Trophoblast cell (in vitro differentiated cells and primary cell): ENCODE measurements around the gene CHMP4A.

Experiments
- DNase-seq, 2 donors: peaks; one replicate each; pipeline ENCODE4 v3.0.0-alpha.2; 2016
- H2AFZ ChIP-seq: 2 replicates; pipeline ENCODE4 v1.6.1; 2013; ENCODE audit warnings: low read length, moderate library complexity, mild to moderate bottlenecking; ENCODE audit not compliant: insufficient read depth, poor library complexity
- H2AK5ac ChIP-seq: 2 replicates; pipeline ENCODE4 v1.6.1; 2013; ENCODE audit warnings: mild to moderate bottlenecking, low read length
- H2BK120ac ChIP-seq: 2 replicates; pipeline ENCODE4 v1.6.1; 2013; ENCODE audit warnings: low read length, mild to moderate bottlenecking, moderate library complexity; ENCODE audit not compliant: insufficient read depth, poor library complexity
- H2BK12ac ChIP-seq: 2 replicates; pipeline ENCODE4 v1.6.1; 2013; ENCODE audit warnings: mild to moderate bottlenecking, low read length, moderate library complexity
- H2BK5ac ChIP-seq: 2 replicates; pipeline ENCODE4 v1.6.1; 2013; ENCODE audit warnings: low read length, low read depth, moderate library complexity, mild to moderate bottlenecking; ENCODE audit not compliant: poor library complexity
- H3K14ac ChIP-seq: 2 replicates; pipeline ENCODE4 v1.6.1; 2013; ENCODE audit warnings: mild to moderate bottlenecking, low read length
- H3K18ac ChIP-seq: 2 replicates; pipeline ENCODE4 v1.6.1; 2013; ENCODE audit warnings: mild to moderate bottlenecking, low read length
- H3K23ac ChIP-seq: 2 replicates; pipeline ENCODE4 v1.6.1; 2013; ENCODE audit warnings: low read length
- H3K27ac ChIP-seq: 2 replicates; pipeline ENCODE4 v1.5.1; 2013; ENCODE audit warnings: low read depth, mild to moderate bottlenecking, inconsistent platforms, low read length, moderate library complexity
- H3K27me3 ChIP-seq: 2 replicates; pipeline ENCODE4 v1.6.1; 2013; ENCODE audit warnings: inconsistent platforms, mild to moderate bottlenecking, low read length, moderate library complexity; ENCODE audit not compliant: insufficient read depth
- H3K36me3 ChIP-seq, 2 experiments: 1 replicate in 1 of 2; 2 replicates in 1 of 2; pipeline ENCODE4 v1.6.1; 2013; ENCODE audit warnings: low read length in 2 of 2, mild to moderate bottlenecking in 2 of 2, moderate library complexity in 1 of 2; ENCODE audit not compliant: insufficient read depth in 2 of 2, control insufficient read depth in 1 of 2
- H3K4ac ChIP-seq: 2 replicates; pipeline ENCODE4 v1.6.1; 2013; ENCODE audit warnings: low read depth, mild to moderate bottlenecking, low read length, moderate library complexity
- H3K4me1 ChIP-seq, 2 experiments: 1 replicate in 1 of 2; 2 replicates in 1 of 2; pipeline ENCODE4 v1.6.1; 2013; ENCODE audit warnings: low read length in 2 of 2, mild to moderate bottlenecking in 2 of 2, moderate library complexity in 1 of 2; ENCODE audit not compliant: insufficient read depth in 2 of 2, control insufficient read depth in 1 of 2
- H3K4me2 ChIP-seq: 2 replicates; pipeline ENCODE4 v1.6.1; 2013; ENCODE audit warnings: inconsistent platforms, mild to moderate bottlenecking, low read length, moderate library complexity
- H3K4me3 ChIP-seq: 2 replicates; pipeline ENCODE4 v1.5.1; 2013; ENCODE audit warnings: mild to moderate bottlenecking, low read depth, low read length, inconsistent platforms
- H3K79me1 ChIP-seq: one replicate; pipeline ENCODE4 v1.6.1; 2013; ENCODE audit warnings: low read length
- H3K79me2 ChIP-seq: 2 replicates; pipeline ENCODE4 v1.6.1; 2013; ENCODE audit warnings: low read length, mild to moderate bottlenecking; ENCODE audit not compliant: control insufficient read depth, insufficient read depth, poor library complexity
- H3K9ac ChIP-seq: 2 replicates; pipeline ENCODE4 v1.6.1; 2013; ENCODE audit warnings: mild to moderate bottlenecking, low read length
- H3K9me3 ChIP-seq: 2 replicates; pipeline ENCODE4 v1.6.1; 2013; ENCODE audit warnings: low read depth, mild to moderate bottlenecking, control low read depth, inconsistent platforms, low read length; ENCODE audit not compliant: insufficient read depth
- H4K12ac ChIP-seq: 2 replicates; pipeline ENCODE4 v1.6.1; 2013; ENCODE audit warnings: low read depth, mild to moderate bottlenecking, low read length, moderate library complexity
- H4K8ac ChIP-seq: 2 replicates; pipeline ENCODE4 v1.6.1; 2013; ENCODE audit warnings: low read depth, mild to moderate bottlenecking, low read length, moderate library complexity
- H4K91ac ChIP-seq: one replicate; pipeline ENCODE4 v1.6.1; 2013; ENCODE audit warnings: low read depth, mild to moderate bottlenecking, low read length, moderate library complexity
- WGBS: extraction: QIAGEN DNeasy Blood & Tissue Kit; methylation state at CpG from one replicate; pipeline ENCODE4 v1.1.7; 2013; ENCODE audit warnings: missing lambda C conversion rate; ENCODE audit not compliant: insufficient read length, insufficient coverage; ENCODE audit errors: extremely low coverage; 5-methylcytosine and 5-hydroxymethylcytosine counted together

CHMP4A gene

DNA sequence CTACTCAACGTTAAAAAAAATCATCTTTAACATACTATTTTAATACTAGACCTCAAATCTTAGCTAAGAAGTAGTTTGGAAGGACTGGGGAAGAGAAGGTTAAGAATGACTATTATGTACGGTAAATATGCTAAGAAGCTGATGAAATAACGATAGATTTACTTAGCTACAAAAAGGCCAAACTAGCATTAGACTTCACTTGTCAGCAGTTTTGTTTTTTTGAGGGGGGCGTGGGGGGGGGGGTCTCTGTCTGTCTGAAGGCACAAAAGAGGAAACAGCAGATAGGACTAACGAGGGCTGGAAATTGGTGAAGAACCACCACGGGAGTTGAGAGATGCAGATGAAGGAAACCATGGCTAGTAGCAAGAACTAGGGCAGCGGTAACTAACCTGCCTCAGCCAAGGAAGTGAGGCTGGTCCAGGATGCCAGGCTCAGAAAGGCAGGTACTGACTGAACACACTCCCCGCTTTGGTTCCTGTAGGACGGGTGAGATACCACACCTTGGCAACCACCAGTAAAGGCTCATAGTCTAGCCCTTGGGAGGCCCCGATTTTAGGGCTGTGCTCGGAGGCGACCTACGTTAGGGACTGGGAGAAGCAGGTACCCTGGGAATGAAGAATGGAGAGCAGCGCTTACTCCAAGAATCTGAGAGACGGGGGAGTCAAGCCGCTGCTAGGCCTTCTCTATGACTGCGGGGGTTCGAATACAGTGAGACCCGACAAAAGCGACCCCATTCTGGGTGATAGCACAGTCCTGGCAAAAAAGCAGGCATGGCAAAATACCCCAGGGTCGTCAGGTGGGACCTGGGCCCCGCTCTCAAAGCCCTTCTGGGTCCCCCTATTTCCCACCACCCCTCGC lies 18.2 kb upstream of the CHMP4A start:
- H3K27ac ChIP-seq = peak overlapping the region; percentile 94
- H3K27me3 ChIP-seq = no peaks in the 10 kb centered on the region
- H3K14ac ChIP-seq = peak overlapping the region; percentile 65
- H2AFZ ChIP-seq = peak overlapping the region; percentile 56
- H3K4me1 ChIP-seq = peaks cover 8 to 10% of the 10 kb centered on the region in 2 experiments
- no peaks in the 10 kb centered on the region for H3K9me3 ChIP-seq
- H2AK5ac ChIP-seq = peak overlapping the region; percentile 1
- H4K91ac ChIP-seq = peak overlapping the region; percentile 81
- H3K4ac ChIP-seq = peak overlapping the region; percentile 72
- H3K4me3 ChIP-seq = peak overlapping the region; percentile 96
- H3K79me2 ChIP-seq = peaks cover 15% of the 10 kb centered on the region
- H2BK5ac ChIP-seq = peak overlapping the region; percentile 18
- H3K23ac ChIP-seq = no peak overlapping the region
- peak overlapping the region; percentile 81 for H3K9ac ChIP-seq
- peaks cover 16% of the 10 kb centered on the region for H3K79me1 ChIP-seq
- no CpG with 5 or more reads among the region's 23 CpGs for WGBS
- peak overlapping the region; percentile 83 for H4K12ac ChIP-seq
- peak overlapping the region; percentile 84 for H3K4me2 ChIP-seq
- peak overlapping the region; percentile 40 for H2BK120ac ChIP-seq
- H4K8ac ChIP-seq = peak overlapping the region; percentile 92
- H3K36me3 ChIP-seq = peaks cover 6 to 17% of the 10 kb centered on the region in 2 experiments
- no peak overlapping the region for H2BK12ac ChIP-seq
- peak in 1 of 2 donors; percentile 10 for DNase-seq
- H3K18ac ChIP-seq = peak overlapping the region; percentile 61

DNA sequence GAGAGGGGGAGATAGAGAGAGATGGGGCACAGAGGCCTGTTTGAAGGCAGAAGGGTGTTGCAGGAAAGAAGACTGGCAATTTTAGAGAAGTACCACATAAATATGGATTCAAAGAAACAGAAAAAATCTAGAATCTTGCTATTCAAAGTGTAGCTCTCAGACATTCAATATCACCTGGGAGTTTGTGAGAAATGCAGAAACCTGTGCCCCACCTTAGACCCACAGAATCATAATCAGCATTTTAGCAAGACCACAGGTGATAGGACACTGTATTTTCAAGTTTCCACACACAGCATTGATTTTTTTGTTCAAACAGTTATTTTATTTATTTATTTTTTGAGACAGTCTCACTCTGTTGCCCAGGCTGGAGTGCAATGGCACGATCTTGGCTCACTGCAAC lies 15.6 kb upstream of the CHMP4A start:
- H2AK5ac ChIP-seq = no peak overlapping the region
- peaks cover 15% of the 10 kb centered on the region for H3K79me2 ChIP-seq
- H2BK12ac ChIP-seq = no peak overlapping the region
- H2BK5ac ChIP-seq = no peak overlapping the region
- no peak overlapping the region for H3K27ac ChIP-seq
- H2AFZ ChIP-seq = no peak overlapping the region
- no peak overlapping the region for H3K4ac ChIP-seq
- H3K18ac ChIP-seq = no peak overlapping the region
- H3K14ac ChIP-seq = no peak overlapping the region
- H3K36me3 ChIP-seq = peaks cover 12% of the 10 kb centered on the region in 2 experiments
- H3K79me1 ChIP-seq = peaks cover 16% of the 10 kb centered on the region
- H4K8ac ChIP-seq = no peak overlapping the region
- no peak overlapping the region for H3K4me3 ChIP-seq
- peaks cover 8 to 10% of the 10 kb centered on the region in 2 experiments for H3K4me1 ChIP-seq
- H3K9me3 ChIP-seq = no peaks in the 10 kb centered on the region
- no peak overlapping the region for H4K91ac ChIP-seq
- H3K27me3 ChIP-seq = no peaks in the 10 kb centered on the region
- DNase-seq = no peak
- no CpG with 5 or more reads among the region's 1 CpG for WGBS
- H2BK120ac ChIP-seq = no peak overlapping the region
- H3K9ac ChIP-seq = no peak overlapping the region
- H3K4me2 ChIP-seq = no peak overlapping the region
- H4K12ac ChIP-seq = no peak overlapping the region
- H3K23ac ChIP-seq = no peak overlapping the region

DNA sequence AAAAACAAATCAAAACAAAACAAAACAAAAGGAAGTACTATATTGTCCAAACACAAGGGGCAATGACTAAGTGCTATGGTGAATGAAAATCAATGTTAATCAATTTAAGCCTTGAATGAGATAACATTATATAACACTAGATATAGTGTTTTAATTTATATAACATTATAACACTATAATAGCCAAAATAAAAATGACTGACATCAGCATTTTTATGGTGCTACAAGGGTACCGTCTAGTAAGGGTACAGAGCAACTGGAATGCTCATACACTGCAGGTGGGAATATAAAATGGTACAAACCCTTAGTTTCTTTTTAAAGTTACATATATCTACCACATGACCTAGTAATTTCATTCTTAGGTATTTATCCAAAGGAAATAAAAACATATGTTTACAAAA lies 13.2 kb upstream of the CHMP4A start:
- Histone ChIP-seq H3K27me3 (no peaks in the 10 kb centered on the region), H3K23ac (no peak overlapping the region), H3K79me1 (peaks cover under 1% of the 10 kb centered on the region), H3K4me2 (no peak overlapping the region), H3K4me3 (no peak overlapping the region), H3K9ac (no peak overlapping the region), H3K18ac (no peak overlapping the region), H3K27ac (no peak overlapping the region), H4K8ac (no peak overlapping the region), H3K4me1 (peaks cover 2 to 3% of the 10 kb centered on the region in 2 experiments), H4K91ac (no peak overlapping the region), H2AFZ (no peak overlapping the region), H2AK5ac (no peak overlapping the region), H3K79me2 (peaks cover 6% of the 10 kb centered on the region), H3K14ac (no peak overlapping the region), H3K4ac (no peak overlapping the region), H2BK12ac (no peak overlapping the region), H3K9me3 (no peaks in the 10 kb centered on the region), H2BK120ac (no peak overlapping the region), H2BK5ac (no peak overlapping the region), H3K36me3 (peaks cover 12 to 14% of the 10 kb centered on the region in 2 experiments), H4K12ac (no peak overlapping the region)
- WGBS = no CpG with 5 or more reads among the region's 1 CpG
- no peak for DNase-seq

DNA sequence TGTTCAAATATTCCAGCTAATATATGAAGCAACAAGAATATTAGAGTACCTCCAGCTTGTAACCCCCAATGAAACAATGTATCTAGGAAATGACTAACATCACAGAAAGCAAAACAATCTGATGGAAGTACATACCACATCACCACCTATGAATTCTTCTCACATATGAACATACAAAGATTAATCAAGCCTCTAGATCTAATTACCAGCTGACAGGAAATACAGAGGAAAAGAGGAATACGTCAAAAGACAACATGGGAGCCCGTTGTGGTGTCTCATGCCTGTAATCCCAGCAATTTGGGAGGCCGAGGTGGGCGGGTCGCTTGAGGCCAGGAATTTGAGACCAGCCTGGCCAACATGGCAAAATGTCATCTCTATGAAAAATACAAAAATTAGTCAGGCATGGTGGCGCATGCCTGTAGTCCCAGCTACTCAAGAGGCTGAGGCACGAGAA lies 11.4 kb upstream of the CHMP4A start:
- Histone ChIP-seq H2BK5ac (no peak overlapping the region), H4K91ac (no peak overlapping the region), H3K36me3 (peaks cover 10 to 16% of the 10 kb centered on the region in 2 experiments)

More for the DNA sequence above, 11.4 kb upstream of the CHMP4A start:
- H3K4ac ChIP-seq = peak overlapping the region; percentile 62
- no peaks in the 10 kb centered on the region for H3K4me1 ChIP-seq
- no peak overlapping the region for H3K18ac ChIP-seq
- no CpG with 5 or more reads among the region's 7 CpGs for WGBS
- H3K4me2 ChIP-seq = no peak overlapping the region
- H3K9ac ChIP-seq = no peak overlapping the region
- H3K9me3 ChIP-seq = no peaks in the 10 kb centered on the region
- H2BK12ac ChIP-seq = no peak overlapping the region
- H4K12ac ChIP-seq = no peak overlapping the region
- no peak overlapping the region for H3K27ac ChIP-seq
- H2BK120ac ChIP-seq = no peak overlapping the region
- DNase-seq = no peak
- H3K23ac ChIP-seq = no peak overlapping the region
- H2AFZ ChIP-seq = no peak overlapping the region
- H3K14ac ChIP-seq = no peak overlapping the region
- no peaks in the 10 kb centered on the region for H3K79me1 ChIP-seq
- H3K79me2 ChIP-seq = peaks cover 1% of the 10 kb centered on the region
- no peaks in the 10 kb centered on the region for H3K27me3 ChIP-seq
- no peak overlapping the region for H3K4me3 ChIP-seq
- no peak overlapping the region for H4K8ac ChIP-seq
- H2AK5ac ChIP-seq = no peak overlapping the region
